ENCODE results near the gene CDHR3. TPM values are rescaled to one million over a fixed set of nuclear protein-coding genes. Genes with fewer than 3 reads are reported as not detected.

The CDHR3 gene
- total RNA-seq (1 to 10 TPM; 3.8 to 5.1 TPM), polyA plus RNA-seq (1 to 10 TPM; 1.0 to 2.1 TPM)
- long read RNA-seq, donor 1, partial matches to known transcripts = 0 of 8 reads
- long read RNA-seq, donor 1, other reads (novel, unspliced or antisense) = 8 of 8 reads
- long read RNA-seq, donor 2, partial matches to known transcripts = 0 of 4 reads
- long read RNA-seq, donor 2, other reads (novel, unspliced or antisense) = 4 of 4 reads

- Histone ChIP-seq H3K27ac (ENCODE audit: low read depth in 1 of 2, low read length in 2 of 2) (no peak within 1 kb of the TSS), H3K36me3 (ENCODE audit: control insufficient read depth in 1 of 2, insufficient read depth in 2 of 2, low read length in 1 of 2) (no peaks in the 10 kb centered on the region), H3K9me3 (ENCODE audit: control insufficient read depth, low read length) (no peaks in the 10 kb centered on the region), H3K27me3 (ENCODE audit: control insufficient read depth in 1 of 2, insufficient read depth in 2 of 2, low read length in 1 of 2) (no peaks in the 10 kb centered on the region), H3K4me1 (ENCODE audit: control insufficient read depth in 1 of 2, insufficient read depth in 2 of 2, low read length in 2 of 2) (no peaks in the 10 kb centered on the region), H3K4me3 (ENCODE audit: low read length in 2 of 2) (no peak within 1 kb of the TSS)
- ATAC-seq (ENCODE audit: low FRiP score) = no peak
- DNase-seq = no peak
- 63 to 66% methylated on average over 4 of the region's 4 CpGs for WGBS, 2 donors
- intact Hi-C loops (cut with DNase I) = no loop called here
Observed at GRCh38 chr7:105963038-105963667, at the start of gene CDHR3. TSS of gene CDHR3 (plus strand) at chr7:105963264. CDS start at chr7:105963319, 55 bp downstream.

GRCh38 chr7:105913947-105914346, 49.1 kb upstream of the CDHR3 start:
- 79 to 95% methylated on average over 3 of the region's 3 CpGs for WGBS, 2 donors
- no peak for DNase-seq
- no peaks in the 10 kb centered on the region for H3K27me3 ChIP-seq (ENCODE audit: control insufficient read depth in 1 of 2, insufficient read depth in 2 of 2, low read length in 1 of 2)

GRCh38 chr7:105916603-105917002, 46.5 kb upstream of the CDHR3 start:
- Histone ChIP-seq H3K27me3 (ENCODE audit: control insufficient read depth in 1 of 2, insufficient read depth in 2 of 2, low read length in 1 of 2) (no peaks in the 10 kb centered on the region), H3K36me3 (ENCODE audit: control insufficient read depth in 1 of 2, insufficient read depth in 2 of 2, low read length in 1 of 2) (peaks cover 0 to 2% of the 10 kb centered on the region in 2 donors), H3K9me3 (ENCODE audit: control insufficient read depth, low read length) (no peaks in the 10 kb centered on the region), H3K27ac (ENCODE audit: low read depth in 1 of 2, low read length in 2 of 2) (no peak overlapping the region), H3K4me1 (ENCODE audit: control insufficient read depth in 1 of 2, insufficient read depth in 2 of 2, low read length in 2 of 2) (no peaks in the 10 kb centered on the region), H3K4me3 (ENCODE audit: low read length in 2 of 2) (no peak overlapping the region)
- intact Hi-C loops (cut with DNase I) = no loop called here
- 69 to 90% methylated on average over 1 of the region's 1 CpG for WGBS, 2 donors
- DNase-seq (no peak), ATAC-seq (ENCODE audit: low FRiP score) (no peak)

More at GRCh38 chr7:105913947-105914346, 49.1 kb upstream of the CDHR3 start:
- no peaks in the 10 kb centered on the region for H3K4me1 ChIP-seq (ENCODE audit: control insufficient read depth in 1 of 2, insufficient read depth in 2 of 2, low read length in 2 of 2)
- H3K4me3 ChIP-seq (ENCODE audit: low read length in 2 of 2) = no peak overlapping the region
- intact Hi-C loops (cut with DNase I) = no loop called here
- H3K36me3 ChIP-seq (ENCODE audit: control insufficient read depth in 1 of 2, insufficient read depth in 2 of 2, low read length in 1 of 2) = peaks cover 0 to 2% of the 10 kb centered on the region in 2 donors
- ATAC-seq (ENCODE audit: low FRiP score) = no peak
- H3K27ac ChIP-seq (ENCODE audit: low read depth in 1 of 2, low read length in 2 of 2) = no peak overlapping the region
- no peaks in the 10 kb centered on the region for H3K9me3 ChIP-seq (ENCODE audit: control insufficient read depth, low read length)

- H3K36me3 ChIP-seq (ENCODE audit: control insufficient read depth in 1 of 2, insufficient read depth in 2 of 2, low read length in 1 of 2) = peaks cover 2 to 3% of the 10 kb centered on the region in 2 donors
- ATAC-seq (ENCODE audit: low FRiP score) (no peak), DNase-seq (no peak)
- H3K27me3 ChIP-seq (ENCODE audit: control insufficient read depth in 1 of 2, insufficient read depth in 2 of 2, low read length in 1 of 2) = no peaks in the 10 kb centered on the region
- H3K4me1 ChIP-seq (ENCODE audit: control insufficient read depth in 1 of 2, insufficient read depth in 2 of 2, low read length in 2 of 2) = no peaks in the 10 kb centered on the region
- intact Hi-C loops (cut with DNase I) = no loop called here
- H3K27ac ChIP-seq (ENCODE audit: low read depth in 1 of 2, low read length in 2 of 2) = no peak overlapping the region
- no peak overlapping the region for H3K4me3 ChIP-seq (ENCODE audit: low read length in 2 of 2)
- H3K9me3 ChIP-seq (ENCODE audit: control insufficient read depth, low read length) = no peaks in the 10 kb centered on the region
- 88 to 90% methylated on average over 2 of the region's 2 CpGs for WGBS, 2 donors
Observed at GRCh38 chr7:105917659-105918058, 45.4 kb upstream of the CDHR3 start.

- intact Hi-C loops (cut with DNase I) = no loop called here
- WGBS, 2 donors = 72 to 78% methylated on average over 4 of the region's 4 CpGs
- ATAC-seq (ENCODE audit: low FRiP score) = no peak
Observed at GRCh38 chr7:105920766-105921165, 42.3 kb upstream of the CDHR3 start.

GRCh38 chr7:105924945-105925344, 38.1 kb upstream of the CDHR3 start:
- WGBS, 2 donors = 87 to 89% methylated on average over 1 of the region's 1 CpG
- intact Hi-C loops (cut with DNase I) = no loop called here
- peaks cover 3 to 4% of the 10 kb centered on the region in 2 donors for H3K36me3 ChIP-seq (ENCODE audit: control insufficient read depth in 1 of 2, insufficient read depth in 2 of 2, low read length in 1 of 2)
- H3K27ac ChIP-seq (ENCODE audit: low read depth in 1 of 2, low read length in 2 of 2) = no peak overlapping the region
- DNase-seq (no peak), ATAC-seq (ENCODE audit: low FRiP score) (no peak)
- H3K4me1 ChIP-seq (ENCODE audit: control insufficient read depth in 1 of 2, insufficient read depth in 2 of 2, low read length in 2 of 2) = no peaks in the 10 kb centered on the region
- H3K9me3 ChIP-seq (ENCODE audit: control insufficient read depth, low read length) = peaks cover 5% of the 10 kb centered on the region
- no peaks in the 10 kb centered on the region for H3K27me3 ChIP-seq (ENCODE audit: control insufficient read depth in 1 of 2, insufficient read depth in 2 of 2, low read length in 1 of 2)
- no peak overlapping the region for H3K4me3 ChIP-seq (ENCODE audit: low read length in 2 of 2)

More at GRCh38 chr7:105920766-105921165, 42.3 kb upstream of the CDHR3 start:
- Histone ChIP-seq H3K36me3 (ENCODE audit: control insufficient read depth in 1 of 2, insufficient read depth in 2 of 2, low read length in 1 of 2) (peaks cover 1 to 3% of the 10 kb centered on the region in 2 donors), H3K27me3 (ENCODE audit: control insufficient read depth in 1 of 2, insufficient read depth in 2 of 2, low read length in 1 of 2) (no peaks in the 10 kb centered on the region), H3K9me3 (ENCODE audit: control insufficient read depth, low read length) (peaks cover 2% of the 10 kb centered on the region), H3K27ac (ENCODE audit: low read depth in 1 of 2, low read length in 2 of 2) (no peak overlapping the region), H3K4me1 (ENCODE audit: control insufficient read depth in 1 of 2, insufficient read depth in 2 of 2, low read length in 2 of 2) (no peaks in the 10 kb centered on the region), H3K4me3 (ENCODE audit: low read length in 2 of 2) (no peak overlapping the region)
- DNase-seq = no peak

- intact Hi-C loops (cut with DNase I) = no loop called here
- Histone ChIP-seq H3K27ac (ENCODE audit: low read depth in 1 of 2, low read length in 2 of 2) (no peak overlapping the region), H3K9me3 (ENCODE audit: control insufficient read depth, low read length) (peaks cover 5% of the 10 kb centered on the region), H3K27me3 (ENCODE audit: control insufficient read depth in 1 of 2, insufficient read depth in 2 of 2, low read length in 1 of 2) (no peaks in the 10 kb centered on the region), H3K36me3 (ENCODE audit: control insufficient read depth in 1 of 2, insufficient read depth in 2 of 2, low read length in 1 of 2) (peaks cover 3 to 4% of the 10 kb centered on the region in 2 donors), H3K4me1 (ENCODE audit: control insufficient read depth in 1 of 2, insufficient read depth in 2 of 2, low read length in 2 of 2) (no peaks in the 10 kb centered on the region), H3K4me3 (ENCODE audit: low read length in 2 of 2) (no peak overlapping the region)
- WGBS, 2 donors = 46 to 60% methylated on average over 3 of the region's 3 CpGs
- no peak for DNase-seq
- no peak for ATAC-seq (ENCODE audit: low FRiP score)
Observed at GRCh38 chr7:105926131-105926530, 36.9 kb upstream of the CDHR3 start.

- peaks cover 0 to 3% of the 10 kb centered on the region in 2 donors for H3K36me3 ChIP-seq (ENCODE audit: control insufficient read depth in 1 of 2, insufficient read depth in 2 of 2, low read length in 1 of 2)
- no peak overlapping the region for H3K4me3 ChIP-seq (ENCODE audit: low read length in 2 of 2)
- no peaks in the 10 kb centered on the region for H3K4me1 ChIP-seq (ENCODE audit: control insufficient read depth in 1 of 2, insufficient read depth in 2 of 2, low read length in 2 of 2)
- intact Hi-C loops (cut with DNase I) = no loop called here
- H3K9me3 ChIP-seq (ENCODE audit: control insufficient read depth, low read length) = peaks cover 3% of the 10 kb centered on the region
- H3K27ac ChIP-seq (ENCODE audit: low read depth in 1 of 2, low read length in 2 of 2) = no peak overlapping the region
- no peaks in the 10 kb centered on the region for H3K27me3 ChIP-seq (ENCODE audit: control insufficient read depth in 1 of 2, insufficient read depth in 2 of 2, low read length in 1 of 2)
- DNase-seq = no peak
- ATAC-seq (ENCODE audit: low FRiP score) = no peak
- WGBS, 2 donors = 70 to 74% methylated on average over 4 of the region's 4 CpGs
Observed at GRCh38 chr7:105931179-105931578, 31.9 kb upstream of the CDHR3 start.

Measured in aorta (tissue), 5 donors.